ENCODE results near the gene BAG1.

Gene BAG1

GRCh38 chr9:33209394-33209793 lies 55.1 kb downstream of the BAG1 start:
- no peak for DNase-seq

DNA sequence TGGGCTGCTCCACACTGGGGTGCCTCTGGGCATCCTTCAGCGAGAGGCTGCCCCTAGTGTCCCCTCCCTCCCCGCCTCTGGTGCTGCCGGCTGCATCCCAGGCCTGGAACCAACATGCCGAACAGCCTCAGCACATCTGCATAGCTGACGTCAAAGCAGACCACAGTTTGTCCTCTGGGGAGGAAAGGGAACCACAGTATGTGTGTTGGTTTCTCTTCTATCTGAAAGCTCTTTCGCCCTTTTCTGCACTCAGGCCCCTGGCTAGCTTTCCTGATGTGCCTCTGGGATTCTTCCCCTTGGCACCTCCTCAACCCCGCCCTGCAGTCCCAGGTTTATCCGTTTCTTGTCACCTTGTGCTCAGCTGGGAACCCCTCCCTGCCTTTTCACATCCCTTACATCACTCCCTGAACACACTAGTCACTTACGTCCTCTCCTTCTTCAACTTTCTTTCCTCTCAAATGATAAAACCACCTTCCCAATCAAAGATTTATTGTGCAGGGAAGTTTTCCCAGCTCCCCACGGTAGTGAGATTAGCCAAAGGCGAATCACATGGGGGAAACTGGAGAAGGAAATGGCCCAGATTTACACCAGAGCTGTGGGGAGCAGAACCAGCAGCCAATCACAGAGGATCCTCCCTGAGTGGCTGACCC lies 61.8 kb downstream of the BAG1 start:
- DNase-seq = no peak
